ENCODE data around the gene RARB.

Gene RARB

DNA sequence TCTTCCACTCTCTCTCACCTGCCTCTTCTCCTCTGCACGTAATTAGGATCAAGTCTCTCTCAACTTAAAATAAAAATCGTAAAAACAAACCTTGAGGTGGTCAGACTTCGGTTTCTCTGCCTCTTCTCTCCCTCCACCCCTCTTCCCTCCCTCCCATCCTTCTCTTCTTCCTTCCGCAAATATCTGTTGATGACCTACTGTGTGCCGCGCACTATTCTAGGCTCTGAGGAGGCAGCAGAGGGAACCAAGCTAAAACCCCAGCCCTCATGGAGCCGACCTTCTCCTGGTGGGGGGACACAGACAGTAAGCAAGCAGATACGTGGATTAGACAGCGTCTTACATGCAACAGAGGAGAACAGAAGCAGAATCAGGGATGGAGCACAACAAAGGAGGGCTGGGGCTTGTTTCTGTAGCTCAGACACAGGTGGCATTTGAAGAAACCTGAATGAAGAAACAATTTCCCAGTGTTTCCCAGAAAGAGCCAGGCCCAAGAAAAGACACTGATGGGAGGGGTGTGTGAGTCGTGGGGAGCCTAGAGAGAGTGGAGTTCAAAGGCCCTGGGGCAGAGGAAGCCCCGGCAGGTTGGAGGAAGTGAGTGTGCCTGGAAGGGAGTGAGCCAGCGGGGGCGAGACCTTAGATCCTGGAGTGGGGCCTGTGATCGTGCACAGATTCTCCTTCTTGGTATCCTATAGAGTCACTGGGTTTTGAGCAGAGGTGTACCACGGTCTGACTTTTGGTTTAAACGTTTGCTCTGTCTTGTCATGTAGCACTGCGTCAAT, 156.1 kb downstream of the RARB start:
- no peak overlapping the region for H3K4me3 ChIP-seq (replicated peaks; ENCODE audit: low read depth, low read length)
- no peak for DNase-seq (ENCODE audit: extremely low read depth, low read depth)
- TF ChIP-seq, protein P1, sequence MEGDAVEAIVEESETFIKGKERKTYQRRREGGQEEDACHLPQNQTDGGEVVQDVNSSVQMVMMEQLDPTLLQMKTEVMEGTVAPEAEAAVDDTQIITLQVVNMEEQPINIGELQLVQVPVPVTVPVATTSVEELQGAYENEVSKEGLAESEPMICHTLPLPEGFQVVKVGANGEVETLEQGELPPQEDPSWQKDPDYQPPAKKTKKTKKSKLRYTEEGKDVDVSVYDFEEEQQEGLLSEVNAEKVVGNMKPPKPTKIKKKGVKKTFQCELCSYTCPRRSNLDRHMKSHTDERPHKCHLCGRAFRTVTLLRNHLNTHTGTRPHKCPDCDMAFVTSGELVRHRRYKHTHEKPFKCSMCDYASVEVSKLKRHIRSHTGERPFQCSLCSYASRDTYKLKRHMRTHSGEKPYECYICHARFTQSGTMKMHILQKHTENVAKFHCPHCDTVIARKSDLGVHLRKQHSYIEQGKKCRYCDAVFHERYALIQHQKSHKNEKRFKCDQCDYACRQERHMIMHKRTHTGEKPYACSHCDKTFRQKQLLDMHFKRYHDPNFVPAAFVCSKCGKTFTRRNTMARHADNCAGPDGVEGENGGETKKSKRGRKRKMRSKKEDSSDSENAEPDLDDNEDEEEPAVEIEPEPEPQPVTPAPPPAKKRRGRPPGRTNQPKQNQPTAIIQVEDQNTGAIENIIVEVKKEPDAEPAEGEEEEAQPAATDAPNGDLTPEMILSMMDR (IDR thresholded peaks at IDR 0.05; ENCODE audit: low read depth, low read length, missing control alignments) = no peak

DNA sequence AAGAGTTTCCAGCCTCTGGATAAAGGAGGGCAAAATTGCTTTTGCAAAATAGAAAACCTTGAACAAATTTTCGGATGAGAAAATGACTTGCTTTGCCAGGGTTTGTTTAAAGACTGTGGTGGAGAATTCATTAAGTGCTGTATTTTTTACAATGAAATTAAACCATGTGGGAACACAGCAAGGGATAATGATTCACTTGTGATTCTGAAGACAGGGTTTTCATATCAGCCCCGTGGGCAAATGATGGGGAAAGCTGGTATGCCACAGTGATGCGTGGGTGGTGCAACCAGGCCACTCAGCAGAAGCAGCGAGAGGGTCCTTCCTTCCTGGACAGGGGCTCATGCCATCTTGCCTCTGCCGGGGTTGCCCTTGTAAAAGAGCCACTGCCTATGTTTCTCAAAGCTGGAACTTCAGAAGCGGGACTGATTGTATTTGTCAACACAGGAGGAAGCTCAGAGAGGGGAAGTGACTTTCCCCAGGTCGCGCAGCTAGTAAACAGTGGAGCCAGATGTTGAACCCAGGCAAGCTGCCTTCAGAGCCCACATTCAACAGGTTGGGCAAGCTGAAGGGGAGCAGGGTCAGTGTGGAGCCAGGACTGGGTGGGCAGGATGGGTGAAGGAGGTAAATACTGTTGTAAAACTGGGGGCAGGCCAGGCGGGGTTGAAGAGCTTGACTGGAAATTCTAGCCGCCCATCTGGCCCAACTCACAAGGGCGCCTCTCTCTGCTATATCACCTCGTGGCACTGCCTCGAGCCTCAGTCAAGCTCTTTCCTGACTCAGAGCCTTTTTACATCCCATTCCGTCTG, 157.5 kb downstream of the RARB start:
- no peak for DNase-seq (ENCODE audit: extremely low read depth, low read depth)
- H3K4me3 ChIP-seq (replicated peaks; ENCODE audit: low read depth, low read length) = no peak overlapping the region
- TF ChIP-seq, protein P1 (IDR thresholded peaks at IDR 0.05; ENCODE audit: low read depth, low read length, missing control alignments) = no peak

DNA sequence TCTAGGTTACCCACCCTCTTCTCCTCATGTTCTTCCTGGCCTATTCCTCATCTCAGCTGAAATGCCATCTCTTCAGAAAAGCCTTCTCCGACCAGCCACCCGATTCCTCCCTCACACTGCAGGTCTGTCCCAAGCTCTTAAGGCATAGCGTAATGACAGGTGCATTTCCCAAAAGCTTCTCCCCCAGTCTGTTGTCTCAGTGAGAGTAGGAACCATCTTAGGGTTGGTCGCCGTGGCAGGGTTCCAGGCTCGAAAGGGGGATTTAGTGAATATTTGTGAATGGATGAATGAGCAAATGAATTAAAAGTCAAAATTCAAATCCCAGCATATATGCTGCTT, 158.1 kb downstream of the RARB start:
- TF ChIP-seq, protein P1 (IDR thresholded peaks at IDR 0.05; ENCODE audit: low read depth, low read length, missing control alignments) = no peak
- no peak overlapping the region for H3K4me3 ChIP-seq (replicated peaks; ENCODE audit: low read depth, low read length)
- no peak for DNase-seq (ENCODE audit: extremely low read depth, low read depth)

DNA sequence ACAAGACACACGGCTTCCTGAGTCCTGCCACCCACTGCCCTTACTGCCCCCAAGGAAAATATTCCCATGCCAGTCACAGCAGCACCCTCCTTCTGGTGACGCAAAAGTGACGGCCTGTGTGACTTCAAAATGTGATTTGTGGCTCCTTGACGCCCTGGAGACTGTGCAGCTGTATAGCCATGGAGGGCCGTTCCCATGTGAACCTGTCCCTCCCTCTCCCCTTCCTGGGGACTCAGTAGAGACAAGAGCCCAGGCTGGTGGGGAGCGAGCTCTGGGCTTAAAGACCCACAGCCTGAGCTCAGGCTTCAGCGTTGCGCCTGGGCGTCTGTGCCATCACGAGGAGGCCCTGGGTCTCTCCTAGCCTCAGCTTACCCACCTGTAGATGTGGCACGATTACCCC, 158.5 kb downstream of the RARB start:
- no peak overlapping the region for H3K4me3 ChIP-seq (replicated peaks; ENCODE audit: low read depth, low read length)

DNA sequence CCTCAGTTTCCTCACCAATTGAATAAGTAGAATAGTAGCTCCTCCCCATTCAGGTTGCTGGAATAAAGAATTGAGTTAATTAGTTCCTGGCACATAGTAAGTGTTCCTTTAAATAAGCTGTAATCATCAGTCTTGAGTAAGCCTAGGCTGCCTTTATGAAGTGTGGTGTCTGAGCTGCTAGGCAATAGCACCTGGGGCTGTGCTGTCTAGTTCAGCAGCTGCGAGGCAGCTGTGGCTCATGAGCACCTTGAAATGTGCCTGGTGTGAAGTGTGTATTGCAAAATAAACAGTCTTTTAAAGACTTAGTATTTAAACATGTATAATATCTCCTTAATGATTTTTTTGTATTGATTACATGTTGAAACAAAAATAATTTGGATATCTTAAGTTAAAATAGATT, 159.0 kb downstream of the RARB start:
- H3K4me3 ChIP-seq (replicated peaks; ENCODE audit: low read depth, low read length) = no peak overlapping the region
- TF ChIP-seq, protein P1 (IDR thresholded peaks at IDR 0.05; ENCODE audit: low read depth, low read length, missing control alignments) = no peak
- no peak for DNase-seq (ENCODE audit: extremely low read depth, low read depth)

More for the DNA sequence above, 158.5 kb downstream of the RARB start:
- TF ChIP-seq, protein P1 (IDR thresholded peaks at IDR 0.05; ENCODE audit: low read depth, low read length, missing control alignments) = no peak
- no peak for DNase-seq (ENCODE audit: extremely low read depth, low read depth)

DNA sequence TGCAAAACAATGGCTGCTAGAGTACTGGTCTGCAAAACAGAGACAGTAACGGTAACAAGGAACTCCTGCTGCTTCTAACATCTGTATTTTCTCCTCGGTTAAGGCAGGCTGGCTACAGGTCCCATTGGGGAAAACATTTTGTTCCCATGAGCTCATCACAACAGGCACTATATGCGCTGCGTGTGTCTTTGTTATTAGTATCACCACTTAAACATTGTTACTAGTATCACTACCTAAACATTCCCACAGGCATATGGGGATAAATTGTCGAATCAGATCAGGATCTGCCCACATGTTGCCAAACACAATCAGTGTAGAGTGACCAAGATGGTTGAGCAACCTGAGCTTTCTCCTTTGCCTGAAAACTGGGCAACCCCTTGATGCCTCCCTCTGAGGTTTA, 159.5 kb downstream of the RARB start:
- TF ChIP-seq, protein P1 (IDR thresholded peaks at IDR 0.05; ENCODE audit: low read depth, low read length, missing control alignments) = no peak
- H3K4me3 ChIP-seq (replicated peaks; ENCODE audit: low read depth, low read length) = no peak overlapping the region
- DNase-seq (ENCODE audit: extremely low read depth, low read depth) = no peak

Measured in HFF-Myc (cell line).